Measurements from ENCODE around the gene PCDH15.

The PCDH15 gene

DNA sequence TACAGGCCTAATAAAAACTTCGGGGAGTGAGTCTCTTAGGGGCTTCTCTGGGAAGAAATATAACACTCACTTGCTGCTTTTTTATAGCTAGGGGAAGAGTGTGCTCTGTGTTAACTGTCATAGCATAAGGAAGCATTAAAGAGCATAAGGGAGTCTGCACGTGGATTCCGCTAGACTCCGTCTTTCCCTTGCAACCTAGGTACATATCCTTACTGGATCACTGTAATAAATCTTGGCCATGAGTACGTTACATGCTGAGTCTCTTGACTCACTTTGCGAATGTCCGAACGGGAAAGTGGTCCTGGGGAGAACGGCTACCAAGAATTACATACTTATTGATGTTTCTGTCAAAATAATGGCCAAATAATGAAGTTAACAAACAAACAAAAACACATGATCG lies 1029.3 kb downstream of the PCDH15 start:
- TF ChIP-seq CTCF (IDR thresholded peaks at IDR 0.05; ENCODE audit: low read depth, low read length, missing control alignments) = no peak
- DNase-seq (ENCODE audit: low read depth) = no peak
- no peak overlapping the region for H3K4me3 ChIP-seq (ENCODE audit: low read depth, low read length)

DNA sequence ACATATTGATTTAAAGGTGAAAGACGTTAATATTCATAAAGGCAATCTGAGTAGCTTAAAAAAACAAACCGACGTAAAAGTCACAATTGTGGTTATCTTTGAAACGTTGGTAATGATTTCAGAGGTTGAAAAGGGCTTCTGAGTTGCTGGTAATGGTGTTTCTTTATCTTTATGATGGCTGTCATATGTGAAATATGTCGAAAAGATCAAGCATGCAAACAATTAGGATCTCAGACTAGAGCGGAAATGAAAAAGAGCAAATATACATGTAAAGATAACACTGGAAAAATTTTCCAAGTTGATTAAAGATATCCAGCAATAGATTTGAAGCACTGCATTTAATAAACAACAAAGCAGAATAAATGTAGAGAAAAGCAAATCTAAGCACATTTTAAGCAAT lies 1030.1 kb downstream of the PCDH15 start:
- DNase-seq (ENCODE audit: low read depth) = no peak
- TF ChIP-seq CTCF (IDR thresholded peaks at IDR 0.05; ENCODE audit: low read depth, low read length, missing control alignments) = no peak
- no peak overlapping the region for H3K4me3 ChIP-seq (ENCODE audit: low read depth, low read length)

DNA sequence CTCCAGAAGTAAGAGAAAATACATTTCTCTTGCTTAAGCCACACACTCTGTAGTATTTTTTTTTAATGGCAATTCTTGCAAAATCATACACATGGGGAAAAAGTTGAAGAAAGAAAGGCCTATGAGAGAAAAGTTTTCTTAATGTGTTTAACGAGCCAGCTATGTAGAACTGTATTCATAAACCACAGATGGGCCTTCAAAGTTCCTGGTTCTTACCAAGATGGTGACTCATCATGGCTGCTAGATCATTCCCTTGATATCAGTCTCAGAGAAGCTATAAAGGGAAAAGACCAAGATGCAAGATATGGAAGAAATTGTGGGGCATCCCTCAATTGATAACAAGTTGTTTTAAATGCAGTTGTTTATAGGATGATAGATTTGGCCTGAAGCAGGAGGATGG lies 1035.7 kb downstream of the PCDH15 start:
- no peak overlapping the region for H3K4me3 ChIP-seq (ENCODE audit: low read depth, low read length)
- TF ChIP-seq CTCF (IDR thresholded peaks at IDR 0.05; ENCODE audit: low read depth, low read length, missing control alignments) = no peak
- no peak for DNase-seq (ENCODE audit: low read depth)

- TF ChIP-seq CTCF (IDR thresholded peaks at IDR 0.05; ENCODE audit: low read depth, low read length, missing control alignments) = no peak
- H3K4me3 ChIP-seq (ENCODE audit: low read depth, low read length) = no peak overlapping the region
- no peak for DNase-seq (ENCODE audit: low read depth)
Measured at GRCh38 chr10:53754596-53755250, 1046.3 kb downstream of the PCDH15 start.
